GM18858 (cell line): ENCODE measurements around the gene ARHGAP10.

Source experiments
- ATAC-seq: cut with Tn5 transposase; IDR thresholded peaks from one replicate; pipeline ENCODE4 v1.9.1; 2021; ENCODE audit not compliant: unreplicated experiment

Gene ARHGAP10

DNA sequence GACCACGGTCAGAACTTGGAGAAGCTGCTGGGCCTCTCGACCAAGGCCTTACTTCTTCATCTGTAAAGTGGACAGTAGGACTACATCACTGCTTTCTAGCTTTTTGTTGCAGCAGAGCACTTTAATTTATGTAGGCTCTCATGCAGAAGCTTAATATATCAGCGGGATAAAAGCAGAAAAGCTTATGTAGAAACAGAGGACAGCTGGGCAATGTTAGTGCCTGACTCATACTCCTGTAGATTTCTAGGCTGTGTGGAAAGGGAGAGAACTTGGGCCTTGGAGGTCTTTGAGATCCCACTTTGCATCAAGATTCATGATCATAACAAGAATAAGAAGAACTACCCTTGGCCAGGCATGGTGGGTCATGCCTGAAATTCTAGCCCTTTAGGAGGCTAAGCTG is 91.2 kb downstream of the ARHGAP10 start:
- no peak for ATAC-seq

DNA sequence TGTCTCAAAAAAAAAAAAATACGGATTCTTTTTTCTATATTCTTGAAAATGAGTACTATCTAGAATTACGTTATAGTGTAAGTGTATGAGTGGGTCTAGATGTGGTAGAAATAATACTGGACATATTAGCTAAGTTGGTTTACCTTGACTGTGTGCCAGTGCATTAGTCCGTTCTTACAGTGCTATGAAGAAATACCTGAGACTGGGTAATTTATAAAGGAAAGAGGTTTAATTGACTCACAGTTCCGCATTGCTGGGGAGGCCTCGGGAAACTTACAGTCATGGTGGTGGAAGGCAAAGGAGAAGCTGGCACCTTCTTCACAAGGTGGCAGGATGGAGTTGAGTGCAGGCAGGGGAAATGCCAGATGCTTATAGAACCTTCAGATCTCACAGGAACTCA is 92.4 kb downstream of the ARHGAP10 start:
- ATAC-seq, result no peak

DNA sequence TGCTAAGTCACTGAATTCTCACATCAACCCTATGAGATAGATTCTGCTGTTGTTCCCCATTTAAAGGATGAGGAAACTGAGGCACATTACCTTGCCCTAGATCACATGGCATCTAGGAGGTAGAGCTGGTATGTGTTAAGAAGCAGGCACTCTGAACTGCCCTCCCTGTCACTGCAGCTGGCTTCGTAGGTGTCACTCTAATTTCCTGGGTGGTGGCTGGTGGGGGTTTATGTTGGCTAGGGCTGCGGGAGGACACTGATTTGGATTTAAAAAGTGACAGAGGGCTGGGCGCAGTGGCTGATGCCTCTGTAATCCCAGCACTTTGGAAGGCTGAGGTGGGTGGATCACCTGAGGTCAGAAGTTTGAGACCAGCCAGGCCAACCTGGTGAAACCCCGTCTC is 93.0 kb downstream of the ARHGAP10 start:
- no peak for ATAC-seq

DNA sequence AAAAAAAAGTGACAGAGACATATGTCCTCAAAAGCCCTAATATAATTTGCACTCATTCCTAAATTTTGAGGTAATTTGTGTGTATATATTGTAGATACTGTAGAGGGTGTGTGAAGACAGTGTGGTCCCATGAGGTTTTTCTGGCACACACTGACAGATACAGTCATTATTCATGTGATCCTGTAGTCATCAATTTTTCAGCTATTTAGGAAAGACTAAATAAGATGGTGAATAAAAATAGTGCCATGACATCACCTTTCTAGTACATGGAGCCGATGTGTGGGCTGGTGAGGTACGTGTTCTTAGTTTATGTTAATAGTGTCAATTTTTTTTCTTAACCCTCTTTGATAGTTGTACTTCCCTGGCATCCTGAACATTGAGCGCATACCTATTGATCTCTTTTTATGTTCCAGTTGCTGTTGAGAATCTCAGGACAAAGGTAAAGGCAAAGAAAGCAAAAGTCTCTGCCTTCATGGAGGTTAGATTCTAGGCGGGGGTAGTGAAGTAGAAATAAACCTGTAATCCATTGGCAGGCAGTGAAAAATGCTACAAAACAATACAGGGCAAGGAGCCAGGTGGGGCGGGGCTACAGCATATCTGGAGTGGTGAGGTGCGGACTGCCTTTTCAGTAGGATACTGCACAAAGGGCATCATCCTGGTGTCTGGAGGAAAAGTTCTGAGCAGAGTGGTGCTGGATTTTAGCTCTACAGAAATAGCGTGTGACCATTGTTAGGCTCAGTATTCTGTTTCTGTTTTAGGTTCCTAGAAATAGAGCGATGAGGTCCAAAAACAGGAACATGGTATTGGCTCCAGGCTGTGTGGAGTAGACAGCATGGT is 93.8 kb downstream of the ARHGAP10 start:
- ATAC-seq, result no peak

DNA sequence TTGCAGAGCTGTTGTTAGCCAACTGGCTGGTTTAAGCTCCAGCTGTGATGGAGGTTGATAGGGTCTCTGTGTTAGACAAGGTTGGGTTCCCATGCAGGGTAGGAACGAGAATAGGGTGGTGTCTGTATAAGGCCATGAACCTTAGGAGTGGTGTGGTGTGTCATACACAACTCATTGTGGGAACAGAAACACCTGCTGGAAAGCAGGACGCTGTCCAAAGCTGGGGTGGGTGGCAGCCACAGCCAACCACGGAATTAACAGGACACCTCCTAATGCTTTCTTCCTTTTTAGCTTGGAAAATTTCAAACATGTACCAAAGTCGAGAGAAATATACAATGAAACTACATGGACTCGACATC is 94.4 kb downstream of the ARHGAP10 start:
- no peak for ATAC-seq

DNA sequence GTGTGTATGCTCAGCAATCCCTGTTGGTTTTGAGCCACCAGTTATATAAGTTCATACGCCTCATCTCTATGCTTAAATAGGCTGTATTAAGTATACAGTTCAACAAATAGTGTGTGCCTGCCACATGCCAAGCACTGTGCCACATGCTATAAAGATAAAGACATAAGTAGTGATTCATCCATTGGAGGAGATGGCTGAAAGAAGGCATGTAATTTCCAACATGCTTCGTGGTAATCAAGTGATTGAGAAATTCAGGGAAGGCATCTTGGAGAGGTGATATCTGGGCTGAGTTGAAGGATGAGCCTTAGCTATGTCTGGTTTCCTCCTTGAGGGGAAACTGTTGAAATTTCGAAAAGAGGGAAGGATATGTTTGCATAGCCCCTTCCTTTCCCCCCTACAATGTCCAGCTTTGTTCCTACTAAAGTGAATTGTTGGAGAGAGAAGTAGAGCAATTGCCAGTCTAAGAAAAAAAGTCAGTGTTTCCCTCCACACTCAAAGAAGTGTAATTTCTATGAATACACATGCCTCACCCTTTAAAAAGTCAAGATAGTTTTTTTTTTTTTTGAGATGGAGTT is 96.5 kb downstream of the ARHGAP10 start:
- no peak for ATAC-seq

DNA sequence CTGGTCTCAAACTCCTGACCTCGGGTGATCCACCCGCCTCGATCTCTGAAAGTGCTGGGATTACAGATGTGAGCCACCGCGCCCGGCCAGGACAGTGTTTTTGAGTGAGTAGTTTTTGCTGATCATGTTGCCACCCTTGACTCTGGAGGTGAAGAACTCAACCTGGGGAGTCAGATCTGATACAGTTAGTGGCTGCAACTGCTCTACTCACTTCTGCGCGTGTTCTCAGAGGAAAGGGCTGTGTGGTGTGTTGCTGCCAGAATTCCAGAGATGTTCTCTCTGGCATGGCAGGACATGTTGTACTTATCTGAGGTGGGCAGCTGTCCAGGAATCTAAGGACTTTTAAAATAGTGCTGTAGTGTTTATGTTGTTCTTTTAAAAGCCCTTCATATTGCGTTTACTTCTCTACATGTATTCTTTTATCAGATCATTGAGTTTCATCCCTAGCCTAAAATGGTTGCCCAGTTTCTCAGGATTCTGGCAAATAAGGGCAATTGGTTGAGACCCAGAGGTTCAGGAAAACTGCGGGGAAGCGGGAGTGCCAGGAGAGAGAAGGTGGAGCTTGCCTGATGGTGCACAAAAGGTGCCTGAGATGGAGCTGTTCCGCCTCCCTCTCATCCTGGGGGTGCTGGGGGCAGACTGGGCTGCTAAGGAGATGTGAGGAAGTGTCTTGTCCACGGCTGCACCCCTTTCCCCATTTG is 97.7 kb downstream of the ARHGAP10 start:
- ATAC-seq, result no peak

DNA sequence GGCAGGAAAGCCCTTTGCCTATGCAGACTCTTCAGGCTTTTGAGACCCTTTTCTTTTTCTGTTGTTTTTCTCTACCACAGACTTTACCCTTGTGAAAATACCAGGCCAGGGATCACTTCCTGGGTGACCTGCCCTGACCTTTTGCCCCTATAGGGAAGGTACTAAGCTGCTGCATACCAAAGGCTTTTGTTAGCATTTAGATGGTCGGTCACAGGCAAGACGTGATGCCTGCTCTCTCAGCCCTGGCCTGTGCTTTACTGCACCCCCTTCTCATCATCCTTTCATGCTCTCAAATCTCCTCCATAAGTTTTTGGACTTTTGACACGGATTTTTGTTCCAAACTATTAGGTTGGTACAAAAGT is 98.2 kb downstream of the ARHGAP10 start:
- no peak for ATAC-seq

DNA sequence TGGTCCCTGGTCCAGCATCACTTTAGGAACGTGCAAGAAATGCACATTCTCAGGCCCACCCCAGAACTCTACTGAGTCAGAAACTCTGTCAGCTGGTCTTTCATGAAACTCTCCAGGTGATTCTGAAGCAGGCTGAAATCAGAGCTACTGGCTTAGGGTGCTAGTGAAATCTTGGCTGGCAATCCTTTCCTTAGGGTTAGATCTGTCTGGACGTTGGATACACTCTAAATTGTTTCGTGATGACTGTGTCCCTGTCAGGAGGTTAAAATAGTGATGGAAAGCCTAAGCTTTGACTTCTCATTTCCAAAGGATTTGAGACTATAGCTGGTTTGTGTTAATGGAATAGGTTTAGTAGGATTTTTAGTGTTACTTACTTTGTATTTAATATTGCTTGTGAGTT is 99.1 kb downstream of the ARHGAP10 start:
- no peak for ATAC-seq

DNA sequence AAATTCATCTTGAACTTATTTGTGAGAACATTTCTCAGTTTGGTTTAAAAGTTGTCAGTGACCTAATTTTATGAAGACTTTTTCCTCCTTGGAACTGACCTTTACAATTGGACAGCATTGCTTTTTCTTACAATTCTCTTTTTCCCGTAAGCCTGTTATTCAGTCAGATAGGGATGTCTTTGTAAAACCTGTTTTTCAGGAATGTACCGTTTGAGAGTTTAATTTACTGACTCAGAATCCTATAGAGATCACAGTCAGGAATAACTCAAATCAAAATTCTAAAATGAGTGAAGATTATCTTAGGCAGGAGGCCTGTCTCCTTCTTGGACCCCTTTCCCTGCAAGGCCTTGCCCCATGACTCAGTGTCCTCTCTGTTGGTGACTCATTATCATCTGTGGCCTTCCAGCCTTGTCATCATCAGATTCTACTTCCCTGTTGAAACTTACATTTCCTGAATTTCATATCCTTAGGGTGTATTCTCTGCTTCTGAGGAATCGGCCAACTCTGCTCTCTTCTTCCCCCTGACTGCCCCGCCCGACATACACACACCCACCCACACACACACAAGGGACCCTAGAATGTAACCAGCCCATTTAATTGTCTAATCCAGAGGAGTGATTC is 99.8 kb downstream of the ARHGAP10 start:
- no peak for ATAC-seq

DNA sequence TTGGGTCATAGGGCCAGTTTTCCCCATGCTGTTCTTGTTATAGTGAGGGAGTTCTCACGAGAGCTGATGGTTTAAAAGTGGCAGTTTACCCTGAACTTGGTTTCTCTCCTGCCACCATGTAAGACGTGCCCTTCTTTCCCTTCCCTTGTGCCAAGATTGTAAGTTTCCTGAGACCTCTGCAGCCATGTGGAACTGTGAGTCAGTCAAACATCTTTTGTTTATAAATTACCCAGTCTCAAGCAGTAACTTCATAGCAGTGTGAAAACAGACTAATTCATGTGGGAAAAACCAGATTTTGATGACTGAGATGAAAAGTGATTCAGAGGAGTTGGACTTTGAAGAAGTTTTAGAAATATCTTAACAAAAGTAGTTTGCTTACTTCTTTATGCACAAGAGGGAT is 101.4 kb downstream of the ARHGAP10 start:
- no peak for ATAC-seq

DNA sequence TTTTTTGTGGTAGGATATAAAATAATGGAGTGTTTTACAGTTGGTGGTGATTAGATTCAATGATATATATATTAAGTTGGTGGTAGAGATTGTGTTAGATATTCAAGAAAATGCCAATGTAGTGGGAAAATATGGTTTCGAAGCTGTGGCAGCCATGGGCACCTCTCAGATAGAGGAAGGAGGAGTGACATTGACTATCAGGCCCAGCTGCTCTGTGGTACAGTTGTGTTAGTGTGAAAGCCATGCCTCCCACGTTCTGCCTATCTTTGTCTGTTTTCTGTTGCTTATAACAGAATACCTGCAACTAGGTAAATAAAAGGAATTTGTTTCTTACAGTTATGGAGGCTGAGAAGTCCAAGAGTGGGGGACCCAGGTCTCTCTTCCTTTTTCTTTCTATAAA is 101.9 kb downstream of the ARHGAP10 start:
- ATAC-seq, result no peak

DNA sequence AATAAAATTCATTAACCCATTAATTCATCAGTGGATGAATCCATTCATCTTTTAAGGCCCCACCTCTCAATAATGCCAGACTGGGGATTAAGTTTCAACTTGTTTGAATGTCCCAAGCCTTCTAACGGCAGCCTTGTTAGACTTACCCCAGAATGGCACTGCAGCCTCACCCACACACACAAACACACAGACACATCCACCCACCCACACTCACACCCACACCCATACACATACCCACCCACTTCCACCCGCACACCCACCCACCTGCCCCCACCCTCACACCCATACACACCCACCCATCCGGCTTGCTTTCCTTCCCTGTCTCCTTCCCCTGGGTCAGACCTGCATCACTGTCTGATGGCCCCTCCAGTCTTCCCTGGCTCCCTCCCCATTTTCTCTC is 102.6 kb downstream of the ARHGAP10 start:
- ATAC-seq, result no peak

DNA sequence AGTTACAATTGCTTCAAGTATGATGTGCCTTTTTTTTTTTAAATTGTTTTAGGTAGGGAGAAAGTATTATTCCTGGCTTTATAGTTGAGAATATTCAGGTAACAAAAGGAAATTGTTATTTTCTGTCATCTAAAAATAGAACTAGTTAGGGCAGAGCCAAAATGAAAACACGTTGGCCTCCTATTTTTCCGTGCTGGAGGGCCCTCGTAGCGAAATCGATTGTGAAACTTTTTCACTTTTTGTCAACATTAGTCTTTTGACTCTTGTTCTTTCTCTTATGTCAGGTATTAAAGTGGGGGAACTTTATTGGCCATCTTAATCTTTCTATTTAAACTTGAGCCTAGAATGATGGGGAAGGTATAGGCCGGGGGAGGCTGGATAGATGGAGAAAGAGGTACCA is 104.9 kb downstream of the ARHGAP10 start:
- no peak for ATAC-seq

DNA sequence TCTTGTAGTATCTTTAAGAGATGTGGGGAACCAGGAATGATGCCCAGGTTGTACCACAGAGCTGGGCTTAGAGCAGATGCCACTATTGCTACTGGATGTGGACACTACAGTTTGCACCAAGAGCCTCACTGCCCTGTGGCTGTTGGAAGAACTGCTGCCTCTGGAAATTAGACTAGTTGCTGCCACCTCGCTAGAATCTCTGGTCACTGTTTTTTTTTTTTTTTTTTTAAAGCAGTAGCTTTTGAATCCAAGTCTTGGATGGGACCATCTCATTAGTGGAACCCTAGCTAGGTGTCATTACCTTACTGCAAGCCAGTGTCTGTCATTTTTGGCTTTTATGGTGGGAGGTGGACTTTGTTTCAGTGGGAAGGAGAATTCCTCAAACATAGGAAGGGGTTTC is 105.5 kb downstream of the ARHGAP10 start:
- ATAC-seq, result no peak

DNA sequence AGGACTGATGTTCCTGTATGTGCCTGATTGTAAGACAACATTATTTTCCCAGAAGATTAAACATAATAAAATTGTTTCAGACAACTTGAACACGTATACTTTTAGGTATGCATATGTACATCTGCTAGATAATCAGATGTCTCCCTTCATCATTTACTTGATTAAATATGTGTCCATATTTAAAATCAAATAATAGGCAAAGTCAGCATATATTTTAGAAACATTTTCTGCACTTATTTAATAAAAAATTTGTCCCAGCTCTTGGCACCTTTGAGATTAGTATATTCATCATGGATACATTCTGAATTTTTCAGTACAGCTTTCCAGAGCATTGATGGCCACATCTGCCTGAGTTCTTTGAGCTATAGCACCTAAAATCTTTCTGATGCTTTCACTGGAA is 106.0 kb downstream of the ARHGAP10 start:
- ATAC-seq, result no peak

DNA sequence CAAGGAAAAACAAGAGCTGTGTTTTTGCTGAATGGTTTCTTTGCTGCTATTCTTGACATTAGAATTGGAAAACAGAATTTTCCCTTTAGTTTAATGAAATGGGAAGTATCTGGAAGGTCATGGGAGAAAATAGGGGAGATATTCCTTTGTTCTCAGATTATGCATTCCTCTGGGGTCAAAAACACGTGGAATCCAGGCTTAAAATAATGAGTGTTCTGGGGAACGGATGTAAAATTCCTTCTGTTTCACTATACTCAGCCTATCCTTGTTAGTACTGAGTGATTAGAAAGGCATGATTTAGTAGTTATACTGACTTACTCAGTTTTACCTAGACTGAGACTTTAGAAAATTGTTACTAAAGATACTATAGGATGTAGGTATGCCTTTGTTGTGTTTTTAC is 107.3 kb downstream of the ARHGAP10 start:
- no peak for ATAC-seq

DNA sequence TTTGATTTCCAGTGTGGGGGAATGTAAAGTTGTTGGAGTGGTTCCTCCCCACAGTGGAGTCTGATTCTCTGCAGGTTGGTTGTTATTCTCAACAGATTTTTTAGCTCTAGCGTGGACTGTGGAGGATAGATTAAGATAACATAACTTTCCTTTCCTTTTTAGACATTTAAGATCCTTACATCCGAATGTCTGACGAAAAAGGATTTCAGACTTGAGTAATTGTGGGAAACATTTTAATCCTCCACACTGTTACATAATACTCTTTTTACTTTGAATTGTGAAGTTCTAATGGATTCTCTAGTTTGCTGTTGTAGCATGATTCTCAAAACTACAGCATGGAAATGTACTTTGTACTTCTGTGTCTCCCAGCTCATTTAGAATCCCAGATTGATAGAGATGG is 107.8 kb downstream of the ARHGAP10 start:
- no peak for ATAC-seq

DNA sequence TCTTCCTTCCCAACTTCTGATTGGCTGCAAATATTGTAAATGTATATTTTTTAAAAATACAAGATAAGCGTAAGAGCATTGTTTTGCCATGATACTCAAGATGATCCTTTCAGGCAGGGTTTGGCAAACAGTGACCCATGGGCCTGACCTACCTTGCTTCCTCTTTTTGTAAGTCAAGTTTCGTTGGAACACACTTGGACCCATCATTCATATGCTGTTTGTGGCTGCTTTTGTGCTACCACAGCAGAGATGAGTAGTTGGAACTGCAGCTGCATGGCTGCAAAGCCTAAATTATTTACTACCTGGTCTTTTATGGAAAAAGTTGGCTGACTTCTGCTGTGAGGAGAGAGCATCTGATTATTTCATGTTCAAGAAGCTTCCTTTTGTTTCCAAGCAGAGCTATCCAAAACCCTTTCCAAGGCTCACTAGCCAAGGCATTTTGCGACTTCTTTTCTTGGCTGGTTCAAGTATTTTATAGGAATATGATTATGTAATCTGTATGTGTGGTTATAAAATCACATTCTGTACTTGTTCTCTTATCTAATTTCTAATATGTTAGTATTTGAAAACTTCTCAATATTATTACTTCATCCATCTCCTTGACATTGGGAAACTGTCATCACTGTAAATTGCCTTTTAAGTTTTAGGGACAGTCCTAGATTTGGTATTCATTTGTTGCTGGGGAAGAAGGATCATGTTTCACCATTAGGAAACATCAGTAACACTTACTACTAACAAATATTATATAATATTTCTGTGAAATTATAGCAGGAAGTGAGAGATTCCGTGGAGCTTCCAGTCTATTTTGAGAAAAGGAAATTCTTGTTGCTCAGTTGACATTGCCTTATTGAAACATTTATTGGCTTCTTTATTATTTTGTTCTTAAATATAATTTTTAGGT is 109.2 kb downstream of the ARHGAP10 start:
- peak; percentile 58 for ATAC-seq

DNA sequence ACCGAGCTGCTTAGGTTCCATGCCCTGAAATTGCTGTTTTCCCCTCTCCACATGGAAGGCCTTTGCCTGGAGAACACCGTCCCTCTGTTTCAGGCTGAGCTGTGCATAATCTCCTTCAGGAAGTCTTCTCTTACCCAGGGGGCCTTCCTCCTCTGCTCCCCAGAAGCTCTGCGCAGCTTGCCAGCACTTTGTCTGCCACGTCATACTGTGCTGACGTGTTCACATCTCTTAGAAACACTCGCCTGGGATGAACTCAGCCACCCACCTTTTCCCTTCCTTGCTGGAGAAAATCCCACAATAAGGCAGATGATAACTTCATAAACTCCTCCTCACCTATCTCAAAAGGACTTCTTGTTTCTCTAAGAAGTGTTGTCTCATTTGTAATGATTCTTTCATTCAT is 110.7 kb downstream of the ARHGAP10 start:
- no peak for ATAC-seq

DNA sequence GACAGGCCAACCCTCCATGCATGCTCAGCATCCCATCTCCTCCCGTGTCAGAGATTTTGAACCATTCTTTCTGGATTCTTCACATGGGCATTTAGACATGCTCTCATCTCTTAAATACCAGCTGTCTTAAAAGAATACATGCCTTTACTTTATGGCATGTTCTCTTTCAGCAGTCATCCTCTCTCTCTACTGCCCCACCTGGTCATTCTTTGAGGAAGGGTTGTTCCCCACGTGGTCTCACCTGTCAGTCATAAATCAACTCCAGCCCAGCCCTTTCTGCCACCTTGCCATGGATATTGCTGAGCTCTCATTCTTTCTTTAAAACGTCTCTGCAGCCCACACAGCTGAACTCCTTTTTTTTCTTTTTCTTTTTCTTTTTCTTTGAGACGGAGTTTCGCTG is 111.3 kb downstream of the ARHGAP10 start:
- no peak for ATAC-seq
